ENCODE results near the gene HMG20A. TPM values are rescaled to one million over a fixed set of nuclear protein-coding genes. Genes with fewer than 3 reads are reported as not detected.

The HMG20A gene
- total RNA-seq, 1 experiment from 2014 or later = 61.7 TPM

Other genes with a start within 250 kb of the HMG20A start
- gene PEAK1, start 784 bp upstream of the HMG20A start, total RNA-seq (2022) = 51.7 and 54.3 TPM in 2 replicates
- 0.27 TPM in 1 of 2 replicates, not detected in the other for gene LINGO1, start 212.0 kb downstream of the HMG20A start, total RNA-seq (2022)